ENCODE measurements around the gene MRPS6.

GRCh38 chr21:34143685-34144182 is 70.4 kb downstream of the MRPS6 start:
- TF ChIP-seq EP300 (IDR thresholded peaks at IDR 0.05): no peak
- TF ChIP-seq POLR2AphosphoS5 (IDR thresholded peaks at IDR 0.05): no peak
- TF ChIP-seq CTCF (IDR thresholded peaks at IDR 0.05): no peak
- TF ChIP-seq POLR2A (IDR thresholded peaks at IDR 0.05): no peak
